Heart left ventricle (tissue), 16 donors: Measurements from ENCODE around the gene GRIN2A. TPM values are rescaled to one million over a fixed set of nuclear protein-coding genes. Genes with fewer than 3 reads are reported as not detected.
A peak's percentile ranks its signal among the peaks of the same experiment; 100 is the strongest.

Experiments
- ATAC-seq, 4 donors: fragments of 200-7000 bp; cut with Tn5 transposase; one replicate each; pipeline ENCODE4 v1.9.1; 2020 to 2022; ENCODE audit warnings: moderate library complexity in 4 of 4, mild to moderate bottlenecking in 3 of 4, moderate number of reproducible peaks in 1 of 4
- DNase-seq, 5 donors: peaks; one replicate each; pipeline ENCODE4 v3.0.0-alpha.2; 2020
- H3K27ac ChIP-seq, 12 donors: fragments of 200-600 bp; sonication (generic) in 4 of 12; one replicate each; pipeline versions ENCODE4 v1.5.0 to v1.8.0; 2016 to 2022; ENCODE audit warnings: mild to moderate bottlenecking in 2 of 12
- H3K27me3 ChIP-seq, 9 donors: fragments of 200-600 bp; sonication (generic) in 2 of 9; one replicate each; pipeline versions ENCODE4 v1.5.1 to v1.8.0; 2016 to 2022; ENCODE audit warnings: mild to moderate bottlenecking in 3 of 9
- H3K36me3 ChIP-seq, 9 donors: fragments of 200-600 bp; sonication (generic) in 2 of 9; one replicate each; pipeline versions ENCODE4 v1.5.0 to v1.8.0; 2018 to 2022; ENCODE audit warnings: mild to moderate bottlenecking in 2 of 9
- H3K4me1 ChIP-seq, 12 donors: fragments of 200-600 bp; sonication (generic) in 4 of 12; one replicate each; pipeline versions ENCODE4 v1.5.0 to v1.8.0; 2016 to 2022; ENCODE audit warnings: mild to moderate bottlenecking in 3 of 12
- H3K4me3 ChIP-seq, 12 donors: fragments of 200-600 bp; sonication (generic) in 4 of 12; one replicate each; pipeline versions ENCODE4 v1.5.0 to v1.8.0; 2017 to 2022; ENCODE audit warnings: mild to moderate bottlenecking in 9 of 12, moderate library complexity in 4 of 12
- H3K9me3 ChIP-seq, 12 donors: fragments of 200-600 bp; sonication (generic) in 4 of 12; one replicate each; pipeline versions ENCODE4 v1.5.0 to v1.8.0; 2016 to 2022; ENCODE audit warnings: mild to moderate bottlenecking in 1 of 12
- POLR2A ChIP-seq, 2 donors: fragments of 450-650 bp; IDR thresholded peaks; one replicate each; pipeline ENCODE4 v1.6.1; 2017; ENCODE audit warnings: antibody characterized with exemption in 2 of 2, mild to moderate bottlenecking in 2 of 2, moderate library complexity in 2 of 2
- WGBS, 4 donors: extraction: QIAGEN DNeasy Blood & Tissue Kit in 2 of 4; methylation state at CpG; one replicate each; pipeline versions ENCODE4 v1.1.5 to v1.1.7; 2013 to 2018; 5-methylcytosine and 5-hydroxymethylcytosine counted together
- intact Hi-C, 10 donors: fragments of 100-400 bp; cut with DNase I; formaldehyde crosslinking; loops; one replicate each; pipeline versions ENCODE4 v1.11.1 to v1.14.2; 2022
- polyA plus RNA-seq, 2 donors: library from polyadenylated mRNA; stranded (reverse); fragments of 200-250 nt; gene quantifications; one replicate each; pipeline ENCODE4 v1.2.3, GENCODE V29; 2013
- total RNA-seq, 9 donors: library from RNA; depleted of rRNA in 2 of 9; stranded (reverse); fragments of >200 nt in 2 of 9; fragmentation: NEBNext Ultra II Directional in 3 of 9; extraction: Animal tissue kit (Norgen Biotek cat#: 25700) in 3 of 9; gene quantifications; one replicate each; pipeline versions ENCODE4 v1.1.0 to v1.2.4, GENCODE V29; 2016 to 2023
- TF ChIP-seq, protein P1 (sequence below), 12 donors: fragments of 200-600 bp; sonication (generic) in 4 of 12; IDR thresholded peaks; one replicate each; pipeline versions ENCODE4 v1.5.0 to v1.8.0; 2018 to 2022; ENCODE audit warnings: antibody characterized with exemption in 12 of 12, mild to moderate bottlenecking in 5 of 12
- donor health status: ischemic (EF 13 %, LVEDD 7.1; RV severe dilation, severe dysfunction).
- donor health status: healthy with polysubstance abuse.
- donor health status: DM: no; HTN: yes; CAD: no.
- donor health status: DM: no; HTN: no; CAD: no.
- donor health status: ischemic (EF 25% LVEDD 6.9; RV normal size, moderate dysfunction).
- donor health status: ischemic (EF 25% LVEDD 5.7; RV mildly dilated, moderate dysfunction).
- donor health status: healthy.
- donor health status: DM: yes; HTN: yes; CAD: no.
- donor health status: ischemic (EF 35%, LVEDD 5.7; RV mildly dilated, moderate dysfunction).
- donor health status: nonischemic (EF 11% LVEDD 7.7; RV severe dilation, severe dysfunction).
- donor health status: DM: yes; HTN: yes; CAD: no.
- donor health status: PGD.
- donor health status: ischemic (EF 29% LVEDD 5.4; RV normal size, mild dysfunction).
- donor health status: nonischemic (EF 23%, LVEDD 6.1; RV moderate dilation, normal function).

GRIN2A gene
- total and polyA plus RNA-seq, 11 donors, result 0.01 to 4.6 (median 2.6) TPM

DNA sequence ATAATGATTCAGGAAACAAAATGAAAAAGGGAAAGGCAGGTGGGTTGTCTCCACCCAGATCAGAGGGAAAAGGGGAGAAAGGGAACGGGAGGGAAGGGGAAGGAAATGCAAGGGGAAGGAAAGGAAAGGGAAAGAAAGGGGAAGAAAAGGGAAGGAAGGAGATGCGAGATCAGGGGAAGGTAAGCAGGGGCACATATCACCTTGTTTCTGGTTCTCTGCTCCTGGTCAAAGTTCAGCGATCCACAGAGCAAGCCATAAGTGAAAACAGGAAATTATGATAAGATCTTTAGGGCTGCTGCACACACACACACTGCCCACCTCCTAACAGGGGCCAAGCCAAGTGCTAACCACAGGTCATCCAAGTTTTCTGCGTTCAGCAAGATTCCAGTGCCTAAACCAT lies 37.5 kb upstream of the GRIN2A start:
- Histone ChIP-seq H3K27ac (no peak overlapping the region), H3K9me3 (no peaks in the 10 kb centered on the region), H3K27me3 (peaks cover 0 to 28% (median 0%) of the 10 kb centered on the region in 9 donors), H3K4me3 (no peak overlapping the region), H3K4me1 (no peaks in the 10 kb centered on the region), H3K36me3 (no peaks in the 10 kb centered on the region)
- intact Hi-C loops, result no loop called here
- no peak for ATAC-seq
- TF ChIP-seq, protein P1, sequence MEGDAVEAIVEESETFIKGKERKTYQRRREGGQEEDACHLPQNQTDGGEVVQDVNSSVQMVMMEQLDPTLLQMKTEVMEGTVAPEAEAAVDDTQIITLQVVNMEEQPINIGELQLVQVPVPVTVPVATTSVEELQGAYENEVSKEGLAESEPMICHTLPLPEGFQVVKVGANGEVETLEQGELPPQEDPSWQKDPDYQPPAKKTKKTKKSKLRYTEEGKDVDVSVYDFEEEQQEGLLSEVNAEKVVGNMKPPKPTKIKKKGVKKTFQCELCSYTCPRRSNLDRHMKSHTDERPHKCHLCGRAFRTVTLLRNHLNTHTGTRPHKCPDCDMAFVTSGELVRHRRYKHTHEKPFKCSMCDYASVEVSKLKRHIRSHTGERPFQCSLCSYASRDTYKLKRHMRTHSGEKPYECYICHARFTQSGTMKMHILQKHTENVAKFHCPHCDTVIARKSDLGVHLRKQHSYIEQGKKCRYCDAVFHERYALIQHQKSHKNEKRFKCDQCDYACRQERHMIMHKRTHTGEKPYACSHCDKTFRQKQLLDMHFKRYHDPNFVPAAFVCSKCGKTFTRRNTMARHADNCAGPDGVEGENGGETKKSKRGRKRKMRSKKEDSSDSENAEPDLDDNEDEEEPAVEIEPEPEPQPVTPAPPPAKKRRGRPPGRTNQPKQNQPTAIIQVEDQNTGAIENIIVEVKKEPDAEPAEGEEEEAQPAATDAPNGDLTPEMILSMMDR (IDR thresholded peaks at IDR 0.05), result no peak
- no peak for TF ChIP-seq POLR2A (IDR thresholded peaks at IDR 0.05)
- no peak for DNase-seq
- 40 to 60% (median 45%) methylated on average over 4 of the region's 4 CpGs for WGBS, 4 donors

DNA sequence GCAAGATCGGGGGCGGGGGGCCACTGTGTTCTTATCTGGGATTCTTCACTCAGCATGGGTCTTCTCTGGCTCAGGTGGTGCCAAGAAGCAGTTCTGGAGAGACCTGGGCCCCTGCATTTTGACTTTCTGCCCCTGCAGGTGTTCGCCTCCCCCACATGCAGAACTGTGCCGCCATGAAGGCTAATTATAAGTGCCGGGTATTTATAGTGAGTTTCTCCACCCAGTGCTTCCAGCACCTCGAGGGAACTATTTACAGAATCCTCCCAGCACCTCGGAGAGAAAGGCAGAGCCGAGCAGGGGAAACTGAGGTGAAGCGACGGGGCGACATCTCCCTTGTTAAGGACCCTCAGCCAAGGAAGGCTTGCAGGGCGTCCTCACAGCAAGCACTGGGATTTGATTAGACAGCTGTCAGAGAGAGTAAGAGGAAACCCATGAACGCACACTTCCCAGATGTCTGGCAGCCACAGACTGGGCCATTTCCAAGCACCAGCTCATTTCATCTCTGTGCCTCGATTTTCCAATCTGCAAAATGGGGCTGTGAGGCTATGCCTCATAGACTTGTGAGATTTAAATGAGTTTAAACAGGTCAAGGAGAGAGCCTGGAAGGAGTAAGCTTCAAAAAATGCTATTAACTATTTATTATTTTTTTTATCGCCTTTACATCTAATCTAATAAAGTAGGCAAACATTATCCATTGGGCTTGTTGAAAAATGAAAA lies 36.4 kb upstream of the GRIN2A start:
- Histone ChIP-seq H3K4me3 (no peak overlapping the region), H3K9me3 (no peaks in the 10 kb centered on the region), H3K4me1 (no peaks in the 10 kb centered on the region), H3K27me3 (peaks cover 0 to 26% (median 0%) of the 10 kb centered on the region in 9 donors), H3K36me3 (no peaks in the 10 kb centered on the region), H3K27ac (peak overlapping the region in 1 of 12 donors; percentile 36)
- no peak for TF ChIP-seq POLR2A (IDR thresholded peaks at IDR 0.05)
- TF ChIP-seq, protein P1 (IDR thresholded peaks at IDR 0.05), result no peak
- DNase-seq (peak in 1 of 5 donors; percentile 30), ATAC-seq (peak in 3 of 4 donors; percentile 58 to 80 (median 70))
- 50 to 55% (median 52%) methylated on average over 15 of the region's 15 CpGs for WGBS, 4 donors
- intact Hi-C loops, result no loop called here

DNA sequence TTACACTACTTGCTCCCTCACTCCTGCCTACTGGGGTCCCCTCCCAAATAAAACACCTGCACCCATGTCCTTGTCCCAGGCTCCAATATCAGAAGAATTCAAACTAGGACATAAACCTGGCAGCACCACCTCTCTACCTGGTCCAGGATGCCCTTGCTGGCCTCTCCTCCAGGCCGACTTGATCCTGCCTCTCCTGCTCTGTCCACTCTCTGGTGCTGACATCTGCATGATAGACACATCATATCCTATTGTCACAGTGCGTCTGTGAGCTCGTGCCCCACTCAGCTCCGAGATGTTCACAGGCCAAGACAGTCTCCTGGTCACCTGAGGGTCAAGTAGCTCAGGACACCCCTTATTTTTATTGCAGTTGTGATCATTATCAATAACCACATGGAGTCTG lies 31.5 kb upstream of the GRIN2A start:
- 35 to 49% (median 45%) methylated on average over 4 of the region's 4 CpGs for WGBS, 4 donors
- no peaks in the 10 kb centered on the region for H3K36me3 ChIP-seq
- ATAC-seq (no peak), DNase-seq (no peak)
- intact Hi-C loops, result loop anchor here in 1 of 10 donors (5.0 kb wide), 1 partner anchor 49 kb away; no protein-coding TSS in a partner anchor
- no peaks in the 10 kb centered on the region for H3K4me1 ChIP-seq
- no peak overlapping the region for H3K4me3 ChIP-seq
- TF ChIP-seq, protein P1 (IDR thresholded peaks at IDR 0.05), result no peak
- TF ChIP-seq POLR2A (IDR thresholded peaks at IDR 0.05), result no peak
- no peaks in the 10 kb centered on the region for H3K9me3 ChIP-seq
- peaks cover 0 to 8% (median 0%) of the 10 kb centered on the region in 9 donors for H3K27me3 ChIP-seq
- no peak overlapping the region for H3K27ac ChIP-seq

DNA sequence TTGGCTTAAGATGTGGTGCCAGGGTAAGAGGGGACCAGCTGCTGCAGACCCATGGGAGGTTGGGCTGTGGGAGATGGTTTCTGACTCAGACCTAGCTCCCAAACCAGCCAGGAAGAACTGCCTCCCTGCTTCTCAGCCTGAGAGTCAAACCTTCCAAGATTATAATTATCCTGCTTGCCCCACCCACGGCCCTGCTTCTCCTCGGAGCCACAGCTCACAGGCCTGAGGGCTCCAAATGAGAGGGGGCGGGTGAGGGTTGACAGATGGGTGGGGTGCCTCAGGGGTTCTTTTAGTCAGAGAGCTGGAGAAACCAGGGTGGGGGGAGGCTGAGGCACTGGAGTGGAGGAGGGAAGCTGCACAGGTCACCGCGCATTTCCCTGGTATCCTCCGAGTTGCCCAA lies 28.7 kb upstream of the GRIN2A start:
- Histone ChIP-seq H3K4me1 (no peaks in the 10 kb centered on the region), H3K9me3 (peaks cover 0 to 3% (median 0%) of the 10 kb centered on the region in 12 donors), H3K36me3 (no peaks in the 10 kb centered on the region), H3K27me3 (peaks cover 0 to 5% (median 0%) of the 10 kb centered on the region in 9 donors), H3K27ac (no peak overlapping the region), H3K4me3 (no peak overlapping the region)
- no peak for TF ChIP-seq POLR2A (IDR thresholded peaks at IDR 0.05)
- TF ChIP-seq, protein P1 (IDR thresholded peaks at IDR 0.05), result no peak
- intact Hi-C loops, result loop anchor here in 1 of 10 donors (5.0 kb wide), 1 partner anchor 51 kb away; no protein-coding TSS in a partner anchor
- DNase-seq (no peak), ATAC-seq (no peak)
- WGBS, 4 donors, result 36 to 56% (median 51%) methylated on average over 6 of the region's 6 CpGs
